ENCODE data around the gene DYNC2LI1. TPM values are rescaled to one million over a fixed set of nuclear protein-coding genes. Genes with fewer than 3 reads are reported as not detected.
"Not testable (repeated sequence)": the region's sequence is repeated elsewhere in the genome, so short reads cannot be mapped to it uniquely, and the experiment has no call there.

The DYNC2LI1 gene
- total RNA-seq = 10 to 100 TPM; 13.6 to 20.4 (median 17.7) TPM

GRCh38 chr2:43773876-43774613 is at the start of gene DYNC2LI1:
Gene DYNC2LI1 (plus strand): TSS chr2:43774039. CDS start chr2:43774139, 100 bp downstream.
- TF ChIP-seq CTCF (IDR thresholded peaks at IDR 0.05) = no peak
- TF ChIP-seq POLR2A (IDR thresholded peaks at IDR 0.05) = no peak
- intact Hi-C loops (cut with DNase I; ENCODE audit: low total_unique reads) = no loop called here
- peak within 1 kb of the TSS; percentile 71 for H3K4me3 ChIP-seq (ENCODE audit: low read depth, poor library complexity, severe bottlenecking)
- DNase-seq (ENCODE audit: low spot score in 2 of 2) = peak; percentile 89 to 97
- 0% methylated on average over 25 to 31 of the region's 31 CpGs for WGBS, 2 donors

- intact Hi-C loops (cut with DNase I; ENCODE audit: low total_unique reads) = no loop called here
These were observed 48.9 kb upstream of the DYNC2LI1 start for GRCh38 chr2:43724728-43725526.

GRCh38 chr2:43725711-43726246 is 48.1 kb upstream of the DYNC2LI1 start:
- TF ChIP-seq POLR2A (IDR thresholded peaks at IDR 0.05) = no peak
- TF ChIP-seq CTCF (IDR thresholded peaks at IDR 0.05) = no peak
- 95 to 98% methylated on average over 3 of the region's 3 CpGs for WGBS, 2 donors
- no peak for DNase-seq (ENCODE audit: low spot score in 2 of 2)
- H3K4me3 ChIP-seq (ENCODE audit: low read depth, poor library complexity, severe bottlenecking) = no peak overlapping the region
- intact Hi-C loops (cut with DNase I; ENCODE audit: low total_unique reads) = no loop called here

More at GRCh38 chr2:43724728-43725526, 48.9 kb upstream of the DYNC2LI1 start:
- TF ChIP-seq POLR2A (IDR thresholded peaks at IDR 0.05) = no peak
- TF ChIP-seq CTCF (IDR thresholded peaks at IDR 0.05) = no peak
- no peak overlapping the region for H3K4me3 ChIP-seq (ENCODE audit: low read depth, poor library complexity, severe bottlenecking)
- WGBS, 2 donors = 80 to 88% methylated on average over 4 of the region's 4 CpGs
- no peak for DNase-seq (ENCODE audit: low spot score in 2 of 2)

GRCh38 chr2:43726961-43727633 is 46.7 kb upstream of the DYNC2LI1 start:
- DNase-seq (ENCODE audit: low spot score in 2 of 2); H3K4me3 ChIP-seq (ENCODE audit: low read depth, poor library complexity, severe bottlenecking); intact Hi-C loops (cut with DNase I; ENCODE audit: low total_unique reads): not testable (repeated sequence)
- WGBS, 2 donors = 65 to 75% methylated on average over 14 of the region's 14 CpGs

GRCh38 chr2:43727634-43728014 is 46.2 kb upstream of the DYNC2LI1 start:
- TF ChIP-seq CTCF (IDR thresholded peaks at IDR 0.05) (no peak), POLR2A (IDR thresholded peaks at IDR 0.05) (no peak)
- no peak overlapping the region for H3K4me3 ChIP-seq (ENCODE audit: low read depth, poor library complexity, severe bottlenecking)
- intact Hi-C loops (cut with DNase I; ENCODE audit: low total_unique reads) = no loop called here
- 96% methylated on average over 2 of the region's 2 CpGs for WGBS, 2 donors
- DNase-seq (ENCODE audit: low spot score in 2 of 2) = no peak
